Measurements from ENCODE around the gene ISY1.

DNA sequence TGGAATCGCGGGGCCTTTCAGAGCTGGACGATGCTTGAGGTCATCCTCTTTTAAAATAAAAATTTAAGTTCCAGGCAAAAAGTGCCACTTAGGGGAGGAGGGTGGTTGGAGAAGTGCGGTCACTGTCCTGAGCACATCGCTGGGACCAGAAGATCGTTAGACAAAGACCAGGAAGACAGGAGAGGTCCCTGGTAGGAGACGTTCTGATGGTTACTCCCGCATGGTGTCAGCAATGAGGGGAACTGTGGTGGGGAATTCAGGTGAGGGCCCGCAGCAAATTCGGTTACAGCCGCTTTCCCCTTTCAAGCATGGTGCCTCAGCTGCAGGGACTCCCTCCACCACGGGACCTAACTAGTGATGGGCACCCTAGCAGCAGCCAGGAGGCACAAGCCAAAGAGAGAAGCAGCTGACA lies 1.0 kb upstream of the ISY1 start:
- TF ChIP-seq, protein P1, sequence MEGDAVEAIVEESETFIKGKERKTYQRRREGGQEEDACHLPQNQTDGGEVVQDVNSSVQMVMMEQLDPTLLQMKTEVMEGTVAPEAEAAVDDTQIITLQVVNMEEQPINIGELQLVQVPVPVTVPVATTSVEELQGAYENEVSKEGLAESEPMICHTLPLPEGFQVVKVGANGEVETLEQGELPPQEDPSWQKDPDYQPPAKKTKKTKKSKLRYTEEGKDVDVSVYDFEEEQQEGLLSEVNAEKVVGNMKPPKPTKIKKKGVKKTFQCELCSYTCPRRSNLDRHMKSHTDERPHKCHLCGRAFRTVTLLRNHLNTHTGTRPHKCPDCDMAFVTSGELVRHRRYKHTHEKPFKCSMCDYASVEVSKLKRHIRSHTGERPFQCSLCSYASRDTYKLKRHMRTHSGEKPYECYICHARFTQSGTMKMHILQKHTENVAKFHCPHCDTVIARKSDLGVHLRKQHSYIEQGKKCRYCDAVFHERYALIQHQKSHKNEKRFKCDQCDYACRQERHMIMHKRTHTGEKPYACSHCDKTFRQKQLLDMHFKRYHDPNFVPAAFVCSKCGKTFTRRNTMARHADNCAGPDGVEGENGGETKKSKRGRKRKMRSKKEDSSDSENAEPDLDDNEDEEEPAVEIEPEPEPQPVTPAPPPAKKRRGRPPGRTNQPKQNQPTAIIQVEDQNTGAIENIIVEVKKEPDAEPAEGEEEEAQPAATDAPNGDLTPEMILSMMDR (IDR thresholded peaks at IDR 0.05; ENCODE audit: low read length): no peak; the same call in 1 of the 2 replicates
- no peak for TF ChIP-seq EZH2 (IDR thresholded peaks at IDR 0.05; ENCODE audit: borderline replicate concordance, low read length)
